HepG2 (cell line): ENCODE results near the gene JMJD7. TPM values are rescaled to one million over a fixed set of nuclear protein-coding genes. Genes with fewer than 3 reads are reported as not detected.

ENCODE experiments used
- ATAC-seq: fragments of 200-7000 bp; cut with Tn5 transposase; 3 replicates; pipeline ENCODE4 v1.9.1; 2020; ENCODE audit warnings: mild to moderate bottlenecking, moderate library complexity
- BruUV-seq: library from RNA; stranded (reverse); fragments of 400-500 nt; replicated peaks from 2 replicates; lab custom pipeline; 2021; lab: Mats Ljungman, UMichigan
- CTCF ChIA-PET: fragments of 300-600 bp; formaldehyde crosslinking; extraction: SDS; loops from one replicate; lab custom pipeline; 2021; ENCODE audit warnings: low total read pairs, inconsistent platforms, low intra/inter-chr PET ratio; lab: Yijun Ruan, JAX
- POLR2A ChIA-PET: fragments of 350-600 bp; sonication (Branson Sonifier 250); formaldehyde crosslinking; loops from one replicate; lab custom pipeline; 2020; ENCODE audit warnings: antibody characterized with exemption, inconsistent platforms; lab: Yijun Ruan, JAX
- DNase-seq: peaks from one replicate; pipeline ENCODE4 v3.0.0-alpha.2; 2015; ENCODE audit warnings: low spot score
- FAIRE-seq: peaks from 3 replicates; lab custom pipeline; 2011; peaks lifted over from hg19 to GRCh38; lab: Jason Lieb, UNC
- H2AFZ ChIP-seq: one replicate; pipeline ENCODE4 v1.6.1; 2011; ENCODE audit warnings: low read length, inconsistent platforms
- H3K27ac ChIP-seq: fragments of 300-600 bp; 3 replicates; pipeline ENCODE4 v1.8.0; 2011; ENCODE audit warnings: mixed run types, mild to moderate bottlenecking, mixed read lengths, low read length, inconsistent platforms; ENCODE audit not compliant: insufficient read depth; ENCODE audit errors: extremely low read length
- H3K27me3 ChIP-seq, 2 experiments: fragments of 200-600 bp in 1 of 2; 2 replicates in 1 of 2; 3 replicates in 1 of 2; pipeline versions ENCODE4 v1.6.0 to v1.8.0; 2011; ENCODE audit warnings: low read length in 2 of 2, mild to moderate bottlenecking in 2 of 2, moderate library complexity in 2 of 2, inconsistent platforms in 1 of 2; ENCODE audit not compliant: insufficient read depth in 2 of 2, control insufficient read depth in 1 of 2
- H3K36me3 ChIP-seq, 2 experiments: fragments of 200-600 bp in 1 of 2; replicated peaks in 1 of 2; 2 replicates in 1 of 2; 3 replicates in 1 of 2; pipeline versions ENCODE4 v1.5.1 to v1.8.0; 2011; ENCODE audit warnings: low read length in 2 of 2, inconsistent platforms in 1 of 2; ENCODE audit not compliant: insufficient read depth in 2 of 2, control insufficient read depth in 1 of 2
- H3K4me1 ChIP-seq: 2 replicates; pipeline ENCODE4 v1.5.1; 2012; ENCODE audit warnings: low read length, inconsistent platforms; ENCODE audit not compliant: insufficient read depth
- H3K4me2 ChIP-seq: 2 replicates; pipeline ENCODE4 v1.6.0; 2011; ENCODE audit warnings: low read depth, low read length, inconsistent platforms
- H3K4me3 ChIP-seq, 3 experiments: fragments of 200-600 bp in 1 of 3; sonication (generic), shearing (Covaris generic) in 1 of 3; replicated peaks in 1 of 3; 2 replicates each; pipeline ENCODE4 v1.5.1; 2011 to 2016; ENCODE audit warnings: low read length in 3 of 3, inconsistent platforms in 2 of 3, low read depth in 2 of 3, mild to moderate bottlenecking in 2 of 3, control low read depth in 1 of 3, mixed read lengths in 1 of 3; ENCODE audit not compliant: insufficient read depth in 1 of 3
- H3K79me2 ChIP-seq: one replicate; pipeline ENCODE4 v1.6.1; 2011; ENCODE audit warnings: low read length, inconsistent platforms; ENCODE audit not compliant: insufficient read depth
- H3K9ac ChIP-seq: 2 replicates; pipeline ENCODE4 v1.6.0; 2011; ENCODE audit warnings: mild to moderate bottlenecking, low read depth, low read length, inconsistent platforms; ENCODE audit not compliant: insufficient read depth
- H3K9me3 ChIP-seq: 2 replicates; pipeline ENCODE4 v1.5.1; 2012; ENCODE audit warnings: mild to moderate bottlenecking, low read length
- H4K20me1 ChIP-seq: 2 replicates; pipeline ENCODE4 v1.6.0; 2011; ENCODE audit warnings: inconsistent platforms, mild to moderate bottlenecking, low read length, moderate library complexity; ENCODE audit not compliant: insufficient read depth
- AGO1 ChIP-seq: fragments of 200-400 bp; formaldehyde crosslinking; IDR thresholded peaks from 2 replicates; pipeline ENCODE4 v1.6.1; 2017; ENCODE audit warnings: mild to moderate bottlenecking, low read depth, low read length, moderate library complexity; ENCODE audit not compliant: poor library complexity, severe bottlenecking
- ARID4A ChIP-seq: sonication (generic); formaldehyde crosslinking; IDR thresholded peaks from 2 replicates; pipeline ENCODE4 v1.5.0; 2020; ENCODE audit warnings: mild to moderate bottlenecking, missing genetic modification reagents, borderline replicate concordance
- BHLHE40 ChIP-seq: IDR thresholded peaks from 2 replicates; pipeline ENCODE4 v1.6.1; 2011; ENCODE audit warnings: low read length, improper control_type of control experiment
- FOXA3 ChIP-seq: IDR thresholded peaks from 2 replicates; pipeline ENCODE4 v1.6.1; 2016; ENCODE audit warnings: missing genetic modification reagents, missing compliant biosample characterization
- MYNN ChIP-seq: sonication (generic); formaldehyde crosslinking; IDR thresholded peaks from 2 replicates; pipeline ENCODE4 v1.4.0; 2020; ENCODE audit warnings: mild to moderate bottlenecking, low read depth, missing genetic modification reagents
- MYPOP ChIP-seq: sonication (generic); formaldehyde crosslinking; IDR thresholded peaks from 2 replicates; pipeline ENCODE4 v1.8.1; 2023; ENCODE audit warnings: mild to moderate bottlenecking, moderate library complexity, missing genetic modification reagents
- SAP130 ChIP-seq: IDR thresholded peaks from 2 replicates; pipeline ENCODE4 v1.6.1; 2016; ENCODE audit warnings: low read depth
- TRIM22 ChIP-seq: fragments of 450-650 bp; IDR thresholded peaks from 2 replicates; pipeline ENCODE4 v1.6.1; 2017
- ZBTB46 ChIP-seq: sonication (generic); formaldehyde crosslinking; IDR thresholded peaks from 2 replicates; pipeline ENCODE4 v1.4.0; 2020; ENCODE audit warnings: mild to moderate bottlenecking, missing genetic modification reagents, borderline replicate concordance
- ZC3H4 ChIP-seq: sonication (generic); formaldehyde crosslinking; IDR thresholded peaks from 2 replicates; pipeline ENCODE4 v1.4.0; 2020; ENCODE audit warnings: missing genetic modification reagents, borderline replicate concordance
- ZFP90 ChIP-seq: sonication (generic); formaldehyde crosslinking; IDR thresholded peaks from 2 replicates; pipeline ENCODE4 v1.8.0; 2022; ENCODE audit warnings: missing genetic modification reagents, mild to moderate bottlenecking, inconsistent platforms, borderline replicate concordance
- ZNF557 ChIP-seq: sonication (generic); formaldehyde crosslinking; IDR thresholded peaks from 2 replicates; pipeline ENCODE4 v1.4.0; 2020; ENCODE audit warnings: missing genetic modification reagents
- ZNF879 ChIP-seq: sonication (generic); formaldehyde crosslinking; IDR thresholded peaks from 2 replicates; pipeline ENCODE4 v1.8.1; 2023; ENCODE audit warnings: missing genetic modification reagents
- WGBS: methylation state at CpG from one replicate; pipeline ENCODE4 v1.1.6; 2017; ENCODE audit warnings: low lambda C conversion rate; 5-methylcytosine and 5-hydroxymethylcytosine counted together
- in situ Hi-C: cut with HindIII; loops from 2 replicates; pipeline ENCODE4 v1.10.0; 2017; ENCODE audit warnings: low pct_unique_long_range_greater_than_20kb; ENCODE audit not compliant: extremely low pct_ligation_motif_present
- intact Hi-C: fragments of 100-400 bp; cut with micrococcal nuclease; formaldehyde crosslinking; loops from one replicate; pipeline ENCODE4 v1.10.0; 2022; ENCODE audit not compliant: unreplicated experiment
- polyA plus RNA-seq, 8 experiments: library from polyadenylated mRNA; depleted of rRNA in 3 of 8; stranded (reverse) in 7 of 8; unstranded in 1 of 8; fragments of >200 nt; fragmentation: Illumina TruSeq in 4 of 8; extraction: Trizol in 4 of 8; gene quantifications; 2 replicates each; pipeline versions ENCODE4 v1.2.1 to v1.2.3, GENCODE V29; 2011 to 2016; ENCODE audit warnings: low read depth in 4 of 8, missing spikeins in 1 of 8, mixed read lengths in 1 of 8; ENCODE audit not compliant: insufficient read depth in 1 of 8
- total RNA-seq, 5 experiments: library from RNA; depleted of rRNA; stranded (reverse); fragments of >200 nt; fragmentation: Illumina TruSeq; extraction: Trizol; gene quantifications; 2 replicates each; pipeline ENCODE4 v1.2.3, GENCODE V29; 2016; ENCODE audit warnings: low read depth in 1 of 5

JMJD7 gene
- total and polyA plus RNA-seq, 2 of the 13 experiments (the other 11 are each of a cell fraction or from before 2014, with no cell fraction given): 6.4 to 7.1 TPM

- TF ChIP-seq ZNF557 (CRISPR knock-in tag): no peak
- no peak for TF ChIP-seq MYPOP (CRISPR knock-in tag)
- TF ChIP-seq ZNF879: no peak
- TF ChIP-seq FOXA3 (CRISPR knock-in tag): no peak
- no peak for TF ChIP-seq TRIM22
- TF ChIP-seq ARID4A: no peak
- no peak for TF ChIP-seq BHLHE40
- TF ChIP-seq AGO1: no peak
- TF ChIP-seq MYNN (CRISPR knock-in tag): no peak
- no peak for TF ChIP-seq ZBTB46 (CRISPR knock-in tag)
- no peak for TF ChIP-seq ZFP90 (CRISPR knock-in tag)
- no peak for TF ChIP-seq SAP130
- no peak for TF ChIP-seq ZC3H4 (CRISPR knock-in tag)
- no peak for ATAC-seq
- Histone ChIP-seq H2AFZ (no peak overlapping the region), H3K27me3 (no peaks in the 10 kb centered on the region), H3K4me3 (no peak overlapping the region), H3K4me2 (no peak overlapping the region), H3K4me1 (no peaks in the 10 kb centered on the region), H3K79me2 (no peaks in the 10 kb centered on the region), H3K27ac (no peak overlapping the region), H3K36me3 (peaks cover 3 to 5% of the 10 kb centered on the region in 2 experiments; a peak in 1 of 5 replicates), H3K9ac (no peak overlapping the region), H4K20me1 (no peaks in the 10 kb centered on the region), H3K9me3 (no peaks in the 10 kb centered on the region)
- CTCF ChIA-PET: interaction anchor here (4.8 kb wide), 1 partner anchor 37 kb away, joined by 98 read pairs; the partner anchor contains the start of gene MAPKBP1
- no TSS peak for BruUV-seq
- in situ Hi-C loops (loop anchor here (5.0 kb wide), 1 partner anchor 37 kb away; the partner anchor contains the start of gene MAPKBP1), intact Hi-C loops (loop anchor here (5.0 kb wide), 1 partner anchor 247 kb away; no protein-coding TSS in a partner anchor)
- POLR2A ChIA-PET: interaction anchor here (3.4 kb wide), 1 partner anchor 36 kb away, joined by 20 read pairs; the partner anchor contains the start of gene MAPKBP1
- no peak for FAIRE-seq
- no peak for DNase-seq
- WGBS: 86% methylated on average over 9 of the region's 12 CpGs
These were observed 18.2 kb upstream of the JMJD7 start for GRCh38 chr15:41809526-41810220.
